Thyroid gland (tissue), 4 donors: Measurements from ENCODE around the gene TECPR2.

Experiments used
- POLR2A ChIP-seq, 2 donors: fragments of 450-650 bp; IDR thresholded peaks; one replicate each; pipeline ENCODE4 v1.6.1; 2017; ENCODE audit warnings: antibody characterized with exemption in 2 of 2, mild to moderate bottlenecking in 2 of 2, moderate library complexity in 1 of 2
- TF ChIP-seq, protein P1 (sequence below), 6 experiments: fragments of 200-600 bp in 3 of 6; fragments of 450-650 bp in 3 of 6; sonication (generic) in 3 of 6; IDR thresholded peaks; one replicate each; pipeline ENCODE4 v1.5.1; 2016 to 2019; ENCODE audit warnings: antibody characterized with exemption in 6 of 6, mild to moderate bottlenecking in 2 of 6, inconsistent platforms in 1 of 6, moderate library complexity in 1 of 6

DNA sequence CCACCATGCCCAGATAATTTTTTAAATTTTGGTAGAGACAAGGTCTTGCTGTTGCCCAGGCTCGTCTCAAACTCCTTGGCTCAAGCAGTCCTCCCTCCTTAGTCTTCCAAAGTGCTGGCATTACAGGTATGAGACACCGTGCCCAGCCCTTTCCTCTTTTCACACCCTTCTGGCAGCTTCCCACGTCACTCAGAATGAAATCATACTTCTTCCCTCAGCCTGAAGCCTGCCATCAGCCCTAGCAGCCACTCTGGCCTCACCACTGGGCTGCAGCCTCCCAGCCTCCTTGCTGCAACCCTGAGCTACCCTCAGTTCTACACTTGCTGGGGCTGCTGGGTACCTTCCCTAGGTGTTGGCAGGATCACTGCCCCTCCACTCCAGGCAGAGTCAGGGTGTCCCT lies 128.6 kb downstream of the TECPR2 start:
- TF ChIP-seq, protein P1, sequence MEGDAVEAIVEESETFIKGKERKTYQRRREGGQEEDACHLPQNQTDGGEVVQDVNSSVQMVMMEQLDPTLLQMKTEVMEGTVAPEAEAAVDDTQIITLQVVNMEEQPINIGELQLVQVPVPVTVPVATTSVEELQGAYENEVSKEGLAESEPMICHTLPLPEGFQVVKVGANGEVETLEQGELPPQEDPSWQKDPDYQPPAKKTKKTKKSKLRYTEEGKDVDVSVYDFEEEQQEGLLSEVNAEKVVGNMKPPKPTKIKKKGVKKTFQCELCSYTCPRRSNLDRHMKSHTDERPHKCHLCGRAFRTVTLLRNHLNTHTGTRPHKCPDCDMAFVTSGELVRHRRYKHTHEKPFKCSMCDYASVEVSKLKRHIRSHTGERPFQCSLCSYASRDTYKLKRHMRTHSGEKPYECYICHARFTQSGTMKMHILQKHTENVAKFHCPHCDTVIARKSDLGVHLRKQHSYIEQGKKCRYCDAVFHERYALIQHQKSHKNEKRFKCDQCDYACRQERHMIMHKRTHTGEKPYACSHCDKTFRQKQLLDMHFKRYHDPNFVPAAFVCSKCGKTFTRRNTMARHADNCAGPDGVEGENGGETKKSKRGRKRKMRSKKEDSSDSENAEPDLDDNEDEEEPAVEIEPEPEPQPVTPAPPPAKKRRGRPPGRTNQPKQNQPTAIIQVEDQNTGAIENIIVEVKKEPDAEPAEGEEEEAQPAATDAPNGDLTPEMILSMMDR (IDR thresholded peaks at IDR 0.05) = no peak
- no peak for TF ChIP-seq POLR2A (IDR thresholded peaks at IDR 0.05)
